HG02610 (cell line): ENCODE data around the gene WDFY4.

Experiments used
- ATAC-seq: cut with Tn5 transposase; IDR thresholded peaks from one replicate; pipeline ENCODE4 v1.9.1; 2021; ENCODE audit warnings: mild to moderate bottlenecking, moderate library complexity; ENCODE audit not compliant: unreplicated experiment

Gene WDFY4

DNA sequence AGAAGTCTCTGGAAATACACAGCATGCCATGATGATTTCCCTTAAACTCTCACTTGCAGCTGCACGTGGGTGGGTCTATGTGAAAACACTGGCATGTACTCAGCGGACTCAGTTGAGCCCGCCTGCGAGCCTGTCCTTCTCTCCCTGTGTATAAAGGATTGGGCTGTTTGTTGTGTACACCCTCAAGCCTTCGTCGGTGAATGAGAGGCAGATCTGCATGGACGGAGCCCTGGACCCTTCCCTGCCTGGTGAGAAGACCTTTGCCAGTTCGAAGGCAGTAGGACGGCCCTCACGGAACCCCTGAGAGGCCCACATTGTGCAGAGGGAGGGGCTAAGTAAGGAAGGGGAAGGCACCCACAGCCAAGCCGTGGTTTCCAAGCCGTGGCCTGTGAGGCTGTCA lies 121.2 kb downstream of the WDFY4 start:
- no peak for ATAC-seq

DNA sequence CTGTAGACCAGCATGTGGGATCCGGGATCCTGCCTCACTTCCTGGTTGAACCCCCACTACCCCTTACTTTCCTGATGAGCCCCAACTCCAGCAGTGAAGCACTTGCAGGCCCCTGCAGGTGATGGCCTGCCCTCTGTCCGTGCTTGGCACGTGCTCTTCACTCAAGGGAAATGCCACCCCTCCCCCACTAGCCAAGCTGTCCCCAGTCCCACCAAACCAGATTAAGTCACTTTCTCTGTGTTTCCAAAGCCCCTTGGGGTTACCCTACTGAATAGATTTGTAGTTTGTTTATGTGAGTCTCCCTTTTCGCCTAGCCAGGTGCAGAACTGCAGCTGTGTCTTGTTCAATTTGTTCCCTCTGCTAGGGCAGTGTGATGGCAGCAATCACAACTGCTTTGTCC lies 121.7 kb downstream of the WDFY4 start:
- no peak for ATAC-seq

DNA sequence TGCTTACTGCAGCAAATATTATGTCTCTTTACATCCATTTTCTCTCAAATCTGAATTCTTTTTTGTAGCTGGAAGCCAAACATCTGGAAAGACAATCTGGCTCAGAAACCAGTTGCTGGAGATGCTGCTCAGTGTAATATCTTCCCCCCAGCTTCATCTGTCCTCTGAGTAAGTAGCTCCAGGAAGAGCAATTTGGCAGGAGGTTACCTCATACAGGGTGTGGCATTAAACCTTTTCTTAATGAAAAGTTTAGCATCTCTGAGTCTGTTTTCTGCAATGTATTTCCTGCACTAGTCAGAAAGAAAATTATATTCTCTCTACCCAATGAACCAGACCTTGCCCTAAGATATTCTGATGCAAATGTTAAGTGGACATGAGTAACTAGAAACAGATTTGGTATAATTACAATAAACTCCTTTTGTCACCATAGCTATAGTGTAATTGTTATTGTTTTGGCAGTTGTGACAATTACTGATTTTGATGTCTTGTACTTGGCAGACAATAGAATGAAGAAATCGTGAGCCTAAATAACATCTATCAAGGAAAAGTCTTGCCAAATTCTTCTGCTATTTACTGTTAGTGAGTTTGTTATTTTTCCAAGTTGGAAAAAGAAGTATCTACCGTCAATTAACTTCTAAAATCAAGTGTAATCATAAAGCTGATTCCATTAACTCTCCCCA lies 123.3 kb downstream of the WDFY4 start:
- no peak for ATAC-seq

DNA sequence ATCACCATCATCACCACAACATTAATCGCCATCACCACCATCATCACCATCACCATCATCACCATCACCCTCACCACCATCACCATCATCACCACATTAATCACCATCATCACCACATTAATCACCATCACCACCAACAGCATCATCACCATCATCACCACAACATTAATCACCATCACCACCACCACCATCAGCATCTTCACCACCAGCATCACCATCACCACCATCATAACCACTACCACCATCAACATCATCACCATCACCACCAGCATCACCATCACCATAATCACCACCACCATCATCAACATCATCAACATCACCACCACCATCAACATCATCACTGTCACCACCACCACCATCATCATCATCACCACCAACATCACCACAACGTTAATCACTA lies 124.6 kb downstream of the WDFY4 start:
- ATAC-seq = no peak

DNA sequence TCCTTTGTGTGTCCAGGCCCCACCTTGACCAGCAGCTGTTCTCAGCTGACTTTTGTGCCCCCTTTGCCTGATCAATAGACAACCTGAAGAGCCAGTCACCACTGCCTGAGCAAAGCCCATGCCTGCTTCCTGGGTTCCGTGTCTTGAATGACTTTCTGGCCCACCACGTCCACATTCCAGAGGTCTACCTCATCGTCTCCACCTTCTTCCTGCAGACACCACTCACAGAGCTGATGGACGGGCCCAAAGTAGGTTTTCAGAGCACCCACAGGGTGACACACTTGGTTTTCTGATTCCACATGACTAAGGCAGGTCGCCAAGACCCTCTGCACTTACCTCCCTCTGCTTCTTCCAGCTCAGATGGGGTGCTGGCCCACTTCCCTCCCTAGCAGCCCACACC lies 126.8 kb downstream of the WDFY4 start:
- no peak for ATAC-seq

DNA sequence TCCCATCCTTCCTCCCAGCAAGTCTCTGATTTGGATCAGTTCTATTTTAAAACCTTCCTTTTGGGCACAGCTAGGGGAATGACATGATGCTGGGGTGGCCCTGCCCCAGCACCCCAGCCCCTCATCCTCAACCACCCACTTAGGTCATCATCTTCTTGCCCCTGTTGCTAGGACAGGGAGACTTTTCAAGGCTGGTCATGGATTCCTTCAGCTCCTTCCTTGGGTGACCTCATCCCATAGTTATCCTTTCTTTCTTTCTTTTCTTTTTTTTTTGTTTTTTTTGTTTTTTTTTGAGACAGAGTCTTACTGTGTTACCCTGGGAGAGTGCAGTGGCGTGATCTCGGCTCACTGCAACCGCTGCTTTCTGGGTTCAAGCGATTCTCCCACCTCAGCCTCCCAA lies 127.2 kb downstream of the WDFY4 start:
- ATAC-seq = no peak

DNA sequence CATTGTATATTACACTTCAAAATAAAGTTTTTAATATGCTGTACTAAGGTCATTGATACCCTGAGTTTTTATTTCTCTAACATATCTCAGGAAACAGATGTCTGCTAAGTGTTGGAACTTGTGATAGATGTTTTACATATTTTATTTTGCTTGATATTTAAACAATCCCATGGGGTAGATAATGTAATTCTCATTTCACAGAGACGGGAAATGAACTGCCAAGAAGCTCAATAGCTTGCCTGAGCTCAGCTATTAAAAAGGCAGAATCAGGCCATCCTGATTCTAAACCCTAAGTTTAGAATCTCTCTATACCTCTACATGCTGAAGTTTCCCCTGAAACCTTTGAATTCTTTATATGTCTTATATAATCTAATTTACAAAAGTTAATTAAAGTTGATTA lies 128.6 kb downstream of the WDFY4 start:
- no peak for ATAC-seq

DNA sequence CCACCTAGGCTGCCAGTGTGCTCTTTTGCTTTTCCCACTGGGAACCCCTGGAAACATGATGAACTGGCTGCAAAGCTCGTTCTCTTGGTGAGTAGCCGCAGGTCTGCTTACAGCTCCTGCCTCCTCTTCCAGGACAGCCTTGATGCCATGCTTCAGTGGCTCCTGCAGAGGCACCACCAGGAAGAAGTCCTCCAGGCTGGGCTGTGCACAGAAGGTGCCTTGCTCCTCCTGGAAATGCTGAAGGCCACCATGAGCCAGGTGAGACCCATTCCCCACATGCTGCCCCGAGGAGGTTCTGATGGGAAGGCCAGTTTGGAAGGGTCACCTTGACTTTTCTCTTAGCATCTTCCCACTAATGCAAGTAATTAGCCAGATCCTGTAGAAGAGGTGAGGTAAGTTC lies 129.2 kb downstream of the WDFY4 start:
- ATAC-seq = no peak

DNA sequence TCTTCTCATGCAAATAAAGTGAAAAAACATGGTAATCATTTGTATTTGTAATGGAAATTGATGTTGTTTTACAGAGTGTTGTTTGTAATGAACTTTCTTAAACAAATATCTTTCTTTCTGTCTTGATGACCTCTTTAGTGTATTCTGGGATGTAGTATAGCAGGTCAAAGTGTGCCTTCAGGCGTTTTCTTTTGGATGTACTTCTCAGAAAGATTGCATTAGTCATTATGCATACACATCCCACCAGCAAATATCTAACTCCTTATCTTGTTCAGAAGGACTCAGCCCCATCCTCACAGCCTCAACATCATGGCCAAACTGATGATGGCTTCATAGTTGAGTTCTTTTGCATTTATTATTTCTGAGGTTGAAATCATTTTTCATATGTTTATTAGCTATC lies 130.3 kb downstream of the WDFY4 start:
- ATAC-seq = no peak

DNA sequence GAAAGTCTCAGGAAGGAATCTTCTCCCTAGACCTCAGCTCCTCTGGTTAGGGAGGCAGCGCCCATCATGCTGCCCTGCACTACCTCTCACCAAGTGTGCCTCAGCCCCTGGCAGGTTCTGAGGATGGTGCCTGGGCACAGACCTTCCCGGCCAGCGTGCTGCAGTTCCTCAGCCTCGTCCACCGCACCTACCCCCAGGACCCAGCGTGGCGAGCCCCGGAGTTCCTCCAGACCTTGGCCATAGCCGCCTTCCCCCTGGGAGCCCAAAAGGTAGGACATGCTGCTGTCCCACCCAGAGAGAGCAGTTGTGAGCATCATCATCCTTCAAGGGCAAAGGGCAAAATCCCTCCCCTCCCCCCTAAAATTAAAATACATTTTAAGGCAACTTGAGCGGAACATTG lies 132.5 kb downstream of the WDFY4 start:
- ATAC-seq = no peak

DNA sequence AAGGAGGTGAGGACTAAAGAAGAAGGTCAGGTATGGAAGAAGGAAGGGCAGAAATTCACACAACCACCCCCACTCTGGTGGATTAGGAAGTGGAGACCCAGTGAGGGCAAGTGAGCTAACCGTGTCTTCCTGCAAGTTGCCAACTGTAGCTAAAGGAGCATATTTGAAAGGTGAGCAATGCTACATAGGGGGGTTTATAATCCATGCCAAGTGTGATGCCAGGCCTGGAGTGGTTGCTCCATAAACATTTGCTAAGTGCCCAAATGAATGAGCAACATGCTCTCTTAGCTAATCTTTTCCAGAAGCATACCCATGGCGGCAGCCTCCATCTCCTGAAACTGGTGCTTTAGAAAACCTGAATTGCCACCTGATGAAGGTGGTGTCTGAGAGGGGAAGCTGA lies 133.4 kb downstream of the WDFY4 start:
- ATAC-seq = no peak

DNA sequence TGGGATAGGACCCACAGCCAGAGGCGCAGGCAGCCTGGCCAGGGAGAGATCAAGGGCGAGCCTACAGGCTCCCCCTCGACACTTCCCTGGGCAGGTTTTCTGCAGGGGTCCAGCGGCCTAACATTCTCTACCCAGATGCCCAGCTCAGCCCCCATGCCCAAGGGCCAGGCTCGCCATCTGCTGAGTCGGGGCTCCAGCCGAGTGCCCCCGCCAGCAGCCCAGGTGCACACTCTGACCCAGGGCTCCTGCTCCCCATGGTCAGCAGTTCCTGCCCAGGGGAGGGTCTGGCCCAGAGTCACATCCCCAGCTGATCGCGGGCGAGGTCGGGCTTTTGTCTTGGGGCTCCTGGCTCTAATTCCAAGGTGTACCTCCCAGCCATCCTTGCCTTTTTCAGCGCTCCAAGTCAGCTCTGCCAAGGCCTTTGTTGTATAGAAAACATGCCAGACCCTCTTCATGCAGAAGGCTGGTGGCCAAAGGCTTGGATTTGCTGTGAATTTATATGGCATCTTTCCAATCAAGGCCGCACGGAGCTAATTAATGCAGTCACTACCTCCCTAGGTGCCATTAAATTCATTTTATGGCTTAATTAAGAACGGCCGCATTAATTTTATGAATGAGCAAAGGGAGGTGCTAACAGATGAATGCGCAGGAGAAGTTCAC lies 134.3 kb downstream of the WDFY4 start:
- ATAC-seq = no peak

DNA sequence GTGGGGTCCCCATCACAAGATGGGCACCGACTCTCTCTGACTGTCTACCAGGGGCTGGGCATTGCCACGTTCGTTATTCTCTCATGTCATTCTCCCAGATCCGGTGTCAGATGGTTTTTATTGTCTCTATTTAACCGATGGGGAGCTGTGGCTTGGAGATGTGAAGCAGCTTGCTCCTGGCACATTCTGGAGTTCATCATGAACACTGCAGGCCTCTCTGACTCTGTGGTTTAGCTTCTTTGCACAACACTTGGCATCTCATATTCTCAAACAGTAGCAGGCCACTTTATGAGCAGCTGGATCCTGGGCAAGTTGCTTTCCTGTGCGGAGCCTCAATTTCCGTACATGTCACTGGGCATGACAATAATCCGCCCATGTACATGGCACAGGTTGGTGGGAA lies 135.1 kb downstream of the WDFY4 start:
- no peak for ATAC-seq

DNA sequence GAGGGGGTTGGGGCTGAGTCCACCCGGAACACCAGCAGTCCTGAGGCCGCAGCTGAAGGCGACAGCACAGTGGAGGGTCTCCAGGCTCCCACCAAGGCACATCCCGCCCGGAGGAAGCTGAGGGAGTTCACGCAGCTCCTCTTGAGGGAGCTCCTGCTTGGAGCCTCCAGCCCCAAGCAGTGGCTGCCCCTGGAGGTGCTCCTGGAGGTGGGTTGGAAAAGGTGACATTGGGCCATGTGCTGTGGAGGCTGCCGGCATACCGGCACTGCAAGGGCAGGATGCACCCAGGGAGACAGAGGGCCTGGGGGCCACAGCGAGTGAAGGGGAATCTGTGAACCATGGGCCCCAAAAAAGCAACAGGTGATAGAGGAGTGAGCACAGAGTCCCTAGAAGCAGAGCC lies 135.6 kb downstream of the WDFY4 start:
- ATAC-seq = no peak

DNA sequence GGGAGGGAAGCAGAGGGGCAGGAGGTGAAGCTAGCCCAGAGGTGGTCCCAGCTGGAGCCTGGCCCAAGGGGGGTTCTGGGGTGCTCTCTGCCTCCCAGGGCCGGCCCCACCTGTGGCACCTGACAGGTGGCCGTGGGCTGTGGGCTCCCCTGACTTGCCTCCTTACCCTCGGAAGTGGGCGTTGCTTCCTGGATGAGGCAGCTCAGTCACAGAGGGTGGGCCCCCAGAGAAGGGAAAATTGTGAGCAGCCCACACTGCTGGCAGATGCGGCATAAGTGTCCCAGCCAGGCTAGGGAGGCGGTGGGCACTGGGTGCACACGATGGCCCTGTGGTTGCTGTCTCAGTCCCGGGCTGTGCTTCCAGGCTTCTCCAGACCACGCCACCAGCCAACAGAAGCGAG lies 136.0 kb downstream of the WDFY4 start:
- no peak for ATAC-seq

DNA sequence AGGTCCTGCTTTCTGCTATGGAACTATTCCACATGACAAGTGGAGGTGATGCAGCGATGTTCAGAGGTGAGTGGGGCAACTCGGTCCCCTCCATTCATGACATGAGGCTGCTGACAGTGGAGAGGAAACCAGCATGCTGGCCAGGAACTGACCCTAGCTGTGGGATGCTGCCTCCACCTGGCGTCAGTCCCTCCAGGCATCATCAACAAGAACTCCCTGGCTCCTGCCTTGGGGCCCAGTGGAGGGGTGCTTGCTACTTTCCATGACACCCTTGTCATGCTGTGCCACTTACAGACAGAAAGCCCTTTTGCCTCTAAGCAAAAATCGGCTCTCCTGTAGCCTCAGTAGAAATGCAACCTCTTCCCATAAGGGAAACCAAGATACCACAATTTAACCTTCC lies 136.4 kb downstream of the WDFY4 start:
- ATAC-seq = no peak

DNA sequence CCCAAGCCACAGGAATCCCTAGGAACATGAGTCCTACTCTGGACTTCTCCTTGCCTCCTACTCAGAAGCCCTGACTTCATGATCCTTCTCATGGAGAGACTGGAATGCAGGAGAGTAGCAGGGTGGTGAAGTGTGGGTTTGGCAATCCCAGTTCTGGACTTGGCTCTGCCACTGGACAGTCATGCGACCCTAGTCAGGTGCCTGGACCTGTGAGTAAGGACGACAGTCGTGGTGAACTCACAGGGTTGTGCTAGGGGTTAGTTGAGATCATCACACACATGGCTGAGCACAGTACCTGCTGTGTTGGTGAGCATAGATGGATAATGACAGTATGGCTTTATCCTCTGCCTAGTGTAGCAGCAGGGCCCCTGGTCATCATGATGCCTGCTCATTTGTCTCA lies 137.0 kb downstream of the WDFY4 start:
- ATAC-seq = peak; percentile 62

DNA sequence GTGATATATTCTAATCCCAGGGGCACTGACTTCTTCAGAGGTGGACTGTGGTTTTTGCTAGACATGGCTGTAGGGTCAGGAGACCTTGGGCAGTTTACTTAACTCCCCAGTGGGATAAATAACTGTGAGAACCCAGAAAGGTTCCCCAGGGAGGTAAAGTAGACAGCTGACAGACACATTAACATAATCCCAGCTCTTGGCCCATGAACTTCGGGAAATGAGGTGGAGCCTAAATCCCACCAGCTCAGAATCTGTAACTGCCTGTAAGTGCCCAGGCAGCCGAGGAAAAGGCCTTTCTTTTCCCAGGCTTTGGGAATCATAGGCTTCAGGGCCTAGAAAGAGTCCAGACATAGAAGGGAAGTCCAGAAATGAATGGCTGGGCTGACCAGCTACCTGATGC lies 149.0 kb downstream of the WDFY4 start:
- ATAC-seq = no peak

DNA sequence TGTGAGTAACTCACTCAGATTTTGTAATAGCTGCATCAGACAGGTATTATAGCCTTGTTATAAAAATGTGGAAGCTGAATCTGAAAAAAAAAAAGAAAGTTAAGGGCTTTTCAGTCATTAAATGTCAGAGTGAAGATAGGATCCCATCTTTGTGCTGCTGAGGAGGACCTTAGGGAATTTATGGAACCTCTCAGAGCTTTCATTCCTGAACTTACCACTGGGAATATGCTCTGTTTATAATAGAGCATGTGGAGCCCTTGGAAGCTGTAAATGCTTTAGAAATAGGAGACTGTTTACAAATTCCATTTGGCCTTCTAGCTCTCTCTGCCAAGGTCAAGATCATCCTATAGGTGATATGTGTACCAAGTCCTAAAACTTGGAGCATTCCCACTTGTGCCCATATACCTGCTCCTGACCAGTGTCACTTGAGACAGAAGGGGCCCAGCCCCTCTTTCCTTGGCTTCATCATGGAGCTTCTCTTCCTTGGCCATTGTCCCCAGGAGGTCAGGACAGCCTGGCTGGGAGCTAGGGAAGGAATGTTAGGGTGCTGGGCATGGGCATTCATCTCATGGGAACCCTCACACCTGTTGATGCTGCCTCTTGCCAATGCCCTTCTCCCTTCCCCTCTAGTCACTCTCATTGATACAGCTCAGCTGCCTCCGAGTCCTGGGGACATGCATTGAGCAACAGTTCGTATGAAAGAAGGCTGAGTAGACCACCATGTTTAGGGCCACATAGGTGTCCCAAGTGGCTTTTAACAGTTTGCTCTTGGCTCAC lies 149.7 kb downstream of the WDFY4 start:
- no peak for ATAC-seq

DNA sequence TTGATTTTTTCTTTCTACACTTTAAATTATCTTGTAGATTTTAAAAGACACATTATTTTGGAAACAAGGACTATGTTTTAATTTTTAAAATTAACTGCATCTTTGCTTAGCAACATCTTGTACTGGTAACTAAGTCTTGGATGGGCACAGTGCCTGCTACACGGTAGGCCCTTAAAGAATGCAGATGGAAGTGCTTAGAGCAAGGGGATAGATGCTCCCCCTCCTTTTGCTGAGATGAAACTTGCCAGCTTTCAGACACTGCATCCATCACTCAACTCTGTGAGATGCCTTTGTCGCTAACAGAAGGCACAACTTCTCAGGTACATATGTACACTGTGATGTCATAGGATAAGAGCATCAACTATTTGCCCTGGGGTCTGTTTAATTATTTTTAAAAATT lies 151.1 kb downstream of the WDFY4 start:
- no peak for ATAC-seq

DNA sequence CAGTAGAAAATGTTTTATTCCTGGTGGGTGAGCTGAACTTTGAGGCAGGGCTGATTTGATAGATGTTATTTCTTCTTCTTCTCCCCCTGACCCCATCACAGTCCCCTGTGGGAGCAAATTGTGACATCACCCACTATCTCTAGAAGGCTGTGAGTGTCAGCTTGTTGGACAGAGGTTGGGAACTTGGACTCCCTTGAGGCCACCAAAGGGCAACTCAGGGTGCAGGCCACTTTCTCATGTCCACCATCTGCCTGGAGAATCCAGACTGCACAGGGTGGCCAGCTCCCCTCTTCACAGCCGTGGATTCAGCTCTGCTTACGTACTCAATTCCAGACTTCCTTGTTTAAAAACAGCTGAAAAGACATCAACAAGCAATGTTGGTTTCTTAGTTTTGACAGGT lies 151.9 kb downstream of the WDFY4 start:
- no peak for ATAC-seq

DNA sequence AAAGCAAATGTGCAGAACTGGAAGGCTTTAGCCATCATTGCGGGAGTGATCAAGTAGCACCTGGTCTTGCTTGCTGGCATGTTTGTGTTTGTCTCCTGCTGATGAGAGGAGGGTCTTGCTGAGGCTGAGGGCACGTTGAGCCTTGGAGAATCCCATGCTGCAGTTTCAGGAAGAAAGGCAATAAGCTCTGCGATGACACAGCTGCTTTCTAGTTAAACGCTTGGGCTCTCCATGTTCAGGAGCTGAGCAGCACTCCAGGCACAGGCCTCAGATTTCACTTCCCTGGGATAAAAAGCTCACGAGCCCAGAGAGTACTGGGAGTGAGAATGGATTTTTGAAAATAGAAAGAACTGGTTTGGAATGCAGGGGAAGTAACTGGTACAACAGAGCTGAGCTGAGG lies 154.2 kb downstream of the WDFY4 start:
- no peak for ATAC-seq
